HL-60 (cell line): ENCODE measurements around the gene POLR1A.

Experiments
- DNase-seq, 2 experiments: peaks; one replicate each; pipeline ENCODE4 v3.0.0-alpha.2; 2010 to 2020; ENCODE audit warnings: low read depth in 1 of 2, low spot score in 1 of 2
- H3K27ac ChIP-seq: fragments of 250-450 bp; sonication (Bioruptor Pico); replicated peaks from 2 replicates; pipeline ENCODE4 v1.5.1; 2020; ENCODE audit warnings: mild to moderate bottlenecking, moderate library complexity
- H3K27me3 ChIP-seq: fragments of 250-450 bp; sonication (Bioruptor Pico); 2 replicates; pipeline ENCODE4 v1.5.1; 2021; ENCODE audit warnings: mild to moderate bottlenecking, moderate library complexity; ENCODE audit not compliant: insufficient read depth, poor library complexity, severe bottlenecking
- H3K4me3 ChIP-seq: replicated peaks from 2 replicates; pipeline ENCODE4 v1.5.1; 2011; ENCODE audit warnings: mild to moderate bottlenecking, control low read depth, low read length; ENCODE audit not compliant: insufficient read depth
- CTCF ChIP-seq: IDR thresholded peaks from one replicate; pipeline ENCODE4 v1.5.1; 2011; ENCODE audit warnings: low read length, control low read depth, inconsistent platforms; ENCODE audit not compliant: insufficient read depth
- GABPA ChIP-seq: IDR thresholded peaks from 2 replicates; pipeline ENCODE4 v1.6.1; 2012; ENCODE audit warnings: low read depth
- POLR2AphosphoS5 ChIP-seq: IDR thresholded peaks from 2 replicates; pipeline ENCODE4 v1.6.1; 2012; ENCODE audit warnings: low read depth
- SPI1 ChIP-seq: IDR thresholded peaks from 2 replicates; pipeline ENCODE4 v1.6.1; 2012; ENCODE audit warnings: low read depth, mild to moderate bottlenecking, borderline replicate concordance
- TF ChIP-seq, protein P1 (sequence below): IDR thresholded peaks from 2 replicates; pipeline ENCODE4 v1.6.1; 2012; ENCODE audit warnings: low read depth; ENCODE audit not compliant: insufficient replicate concordance

Gene POLR1A

GRCh38 chr2:86035883-86036668, 69.6 kb downstream of the POLR1A start:
- no peak overlapping the region for H3K4me3 ChIP-seq

DNA sequence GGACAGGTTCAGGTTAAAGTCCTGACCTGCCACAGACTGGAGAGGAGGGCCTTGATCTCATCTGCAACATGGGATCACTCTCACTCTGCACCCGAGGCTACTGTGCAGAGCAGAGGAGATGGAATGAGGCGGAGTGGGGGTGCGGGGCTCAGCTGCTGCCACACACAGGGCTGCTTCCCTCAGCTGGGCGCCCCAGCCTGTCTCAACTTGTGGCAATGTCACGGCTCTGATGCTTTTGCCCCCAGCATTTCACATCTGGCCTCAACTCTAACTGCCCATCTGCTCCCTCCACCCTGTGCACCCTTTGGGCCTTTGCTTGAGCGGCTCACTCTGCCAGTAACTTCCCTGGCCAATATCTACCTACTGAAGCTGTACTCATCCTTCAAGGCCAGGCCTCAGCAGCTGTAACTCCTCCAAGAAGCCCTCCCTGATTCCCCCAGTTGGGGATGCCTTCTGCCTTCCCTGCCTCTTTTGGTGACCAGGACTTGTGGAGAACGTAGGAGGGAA, 70.3 kb downstream of the POLR1A start:
- TF ChIP-seq, protein P1, sequence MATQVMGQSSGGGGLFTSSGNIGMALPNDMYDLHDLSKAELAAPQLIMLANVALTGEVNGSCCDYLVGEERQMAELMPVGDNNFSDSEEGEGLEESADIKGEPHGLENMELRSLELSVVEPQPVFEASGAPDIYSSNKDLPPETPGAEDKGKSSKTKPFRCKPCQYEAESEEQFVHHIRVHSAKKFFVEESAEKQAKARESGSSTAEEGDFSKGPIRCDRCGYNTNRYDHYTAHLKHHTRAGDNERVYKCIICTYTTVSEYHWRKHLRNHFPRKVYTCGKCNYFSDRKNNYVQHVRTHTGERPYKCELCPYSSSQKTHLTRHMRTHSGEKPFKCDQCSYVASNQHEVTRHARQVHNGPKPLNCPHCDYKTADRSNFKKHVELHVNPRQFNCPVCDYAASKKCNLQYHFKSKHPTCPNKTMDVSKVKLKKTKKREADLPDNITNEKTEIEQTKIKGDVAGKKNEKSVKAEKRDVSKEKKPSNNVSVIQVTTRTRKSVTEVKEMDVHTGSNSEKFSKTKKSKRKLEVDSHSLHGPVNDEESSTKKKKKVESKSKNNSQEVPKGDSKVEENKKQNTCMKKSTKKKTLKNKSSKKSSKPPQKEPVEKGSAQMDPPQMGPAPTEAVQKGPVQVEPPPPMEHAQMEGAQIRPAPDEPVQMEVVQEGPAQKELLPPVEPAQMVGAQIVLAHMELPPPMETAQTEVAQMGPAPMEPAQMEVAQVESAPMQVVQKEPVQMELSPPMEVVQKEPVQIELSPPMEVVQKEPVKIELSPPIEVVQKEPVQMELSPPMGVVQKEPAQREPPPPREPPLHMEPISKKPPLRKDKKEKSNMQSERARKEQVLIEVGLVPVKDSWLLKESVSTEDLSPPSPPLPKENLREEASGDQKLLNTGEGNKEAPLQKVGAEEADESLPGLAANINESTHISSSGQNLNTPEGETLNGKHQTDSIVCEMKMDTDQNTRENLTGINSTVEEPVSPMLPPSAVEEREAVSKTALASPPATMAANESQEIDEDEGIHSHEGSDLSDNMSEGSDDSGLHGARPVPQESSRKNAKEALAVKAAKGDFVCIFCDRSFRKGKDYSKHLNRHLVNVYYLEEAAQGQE: no peak
- no peak for TF ChIP-seq SPI1
- no peak for TF ChIP-seq POLR2AphosphoS5
- TF ChIP-seq CTCF: no peak
- no peak for TF ChIP-seq GABPA
- Histone ChIP-seq H3K27me3 (no peaks in the 10 kb centered on the region), H3K27ac (peak overlapping the region; percentile 93), H3K4me3 (no peak overlapping the region)
- no peak for DNase-seq

More at GRCh38 chr2:86035883-86036668, 69.6 kb downstream of the POLR1A start:
- peak; percentile 90 to 96 for DNase-seq
- Histone ChIP-seq H3K27ac (peak overlapping the region; percentile 93), H3K27me3 (no peaks in the 10 kb centered on the region)
- TF ChIP-seq POLR2AphosphoS5 (peak; percentile 88), SPI1 (peak; percentile 85), CTCF (no peak), GABPA (peak; percentile 38; the same call in 1 of the 2 replicates)
- TF ChIP-seq, protein P1: no peak

- Histone ChIP-seq H3K4me3 (no peak overlapping the region), H3K27ac (no peak overlapping the region; the same call in 1 of the 2 replicates), H3K27me3 (no peaks in the 10 kb centered on the region)
- no peak for DNase-seq
- TF ChIP-seq, protein P1: no peak
- TF ChIP-seq SPI1 (no peak), POLR2AphosphoS5 (no peak), CTCF (no peak), GABPA (no peak)
Observed at GRCh38 chr2:86033751-86034692, 71.7 kb downstream of the POLR1A start.
